GM12878 (cell line): ENCODE data around the gene KDM4C. TPM values are rescaled to one million over a fixed set of nuclear protein-coding genes. Genes with fewer than 3 reads are reported as not detected.

Experiments
- ATAC-seq: fragments of 200-7000 bp; cut with Tn5 transposase; 3 replicates; pipeline ENCODE4 v1.9.1; 2020; ENCODE audit warnings: mild to moderate bottlenecking, moderate library complexity
- BruUV-seq: library from RNA; stranded (reverse); fragments of 400-500 nt; replicated peaks from 2 replicates; lab custom pipeline; 2021; lab: Mats Ljungman, UMichigan
- CTCF ChIA-PET: fragments of 300-600 bp; sonication (Branson Sonifier 250); formaldehyde crosslinking; extraction: SDS; loops from one replicate; lab custom pipeline; 2021; ENCODE audit warnings: inconsistent platforms; lab: Yijun Ruan, JAX
- POLR2A ChIA-PET: fragments of 350-600 bp; formaldehyde crosslinking; extraction: SDS; loops from one replicate; lab custom pipeline; 2021; ENCODE audit warnings: inconsistent platforms; lab: Charles Lee
- RAD21 ChIA-PET: fragments of 300-600 bp; sonication (Branson Sonifier 250); formaldehyde crosslinking; loops from one replicate; lab custom pipeline; 2023; ENCODE audit warnings: antibody characterized with exemption; ENCODE audit not compliant: unreplicated experiment; lab: Charles Lee
- SMC1A ChIA-PET: fragments of 300-600 bp; sonication (Branson Sonifier 250); formaldehyde crosslinking; loops from one replicate; lab custom pipeline; 2023; ENCODE audit not compliant: unreplicated experiment, uncharacterized antibody; lab: Charles Lee
- DNase-seq: peaks from one replicate; pipeline ENCODE4 v3.0.0-alpha.2; 2011; ENCODE audit warnings: low read depth, low spot score
- FAIRE-seq: peaks from 3 replicates; lab custom pipeline; 2011; peaks lifted over from hg19 to GRCh38; lab: Jason Lieb, UNC
- H2AFZ ChIP-seq: 2 replicates; pipeline ENCODE4 v1.6.0; 2011; ENCODE audit warnings: low read depth, low read length, control low read depth; ENCODE audit not compliant: control insufficient read depth
- H3K27ac ChIP-seq: 2 replicates; pipeline ENCODE4 v1.5.1; 2011; ENCODE audit warnings: control low read depth; ENCODE audit not compliant: control insufficient read depth, insufficient read depth
- H3K27me3 ChIP-seq, 2 experiments: replicated peaks in 1 of 2; 2 replicates each; pipeline versions ENCODE4 v1.6.0 to v1.6.1; 2011; ENCODE audit warnings: low read length in 1 of 2; ENCODE audit not compliant: control insufficient read depth in 2 of 2, insufficient read depth in 2 of 2
- H3K36me3 ChIP-seq, 2 experiments: 2 replicates each; pipeline ENCODE4 v1.5.1; 2011; ENCODE audit warnings: low read length in 1 of 2; ENCODE audit not compliant: control insufficient read depth in 2 of 2, insufficient read depth in 2 of 2
- H3K4me1 ChIP-seq: 2 replicates; pipeline ENCODE4 v1.6.1; 2011; ENCODE audit warnings: mild to moderate bottlenecking, low read length, moderate library complexity, mixed read lengths; ENCODE audit not compliant: control insufficient read depth, insufficient read depth
- H3K4me2 ChIP-seq: 2 replicates; pipeline ENCODE4 v1.6.0; 2011; ENCODE audit warnings: control low read depth; ENCODE audit not compliant: control insufficient read depth, insufficient read depth
- H3K4me3 ChIP-seq: fragments of 200-600 bp; sonication (generic); 2 replicates; pipeline ENCODE4 v1.5.1; 2016
- H3K79me2 ChIP-seq: 2 replicates; pipeline ENCODE4 v1.6.0; 2011; ENCODE audit warnings: low read length; ENCODE audit not compliant: control insufficient read depth, insufficient read depth
- H3K9ac ChIP-seq: 2 replicates; pipeline ENCODE4 v1.8.0; 2011; ENCODE audit warnings: low read length, control low read depth, mixed read lengths; ENCODE audit not compliant: control insufficient read depth, insufficient read depth
- H3K9me3 ChIP-seq: replicated peaks from 3 replicates; pipeline ENCODE4 v1.5.1; 2011; ENCODE audit warnings: mild to moderate bottlenecking, low read length; ENCODE audit not compliant: control insufficient read depth, insufficient read depth
- H4K20me1 ChIP-seq: 2 replicates; pipeline ENCODE4 v1.6.0; 2011; ENCODE audit not compliant: control insufficient read depth, insufficient read depth
- CUX1 ChIP-seq: IDR thresholded peaks from 2 replicates; pipeline ENCODE4 v1.6.1; 2012; ENCODE audit warnings: improper control_type of control experiment, low read depth, low read length; ENCODE audit not compliant: insufficient replicate concordance
- ELK1 ChIP-seq: IDR thresholded peaks from 2 replicates; pipeline ENCODE4 v1.6.1; 2012; ENCODE audit warnings: low read depth, low read length, improper control_type of control experiment
- HDAC6 ChIP-seq: fragments of 200-600 bp; sonication (generic); IDR thresholded peaks from one replicate; pipeline ENCODE4 v1.8.0; 2017; ENCODE audit warnings: antibody characterized with exemption; ENCODE audit not compliant: unreplicated experiment
- HDGF ChIP-seq: fragments of 450-650 bp; IDR thresholded peaks from 2 replicates; pipeline ENCODE4 v1.6.1; 2016; ENCODE audit warnings: antibody characterized with exemption
- LARP7 ChIP-seq: fragments of 450-650 bp; IDR thresholded peaks from 2 replicates; pipeline ENCODE4 v1.6.1; 2017; ENCODE audit warnings: mild to moderate bottlenecking
- PAX8 ChIP-seq: fragments of 450-650 bp; IDR thresholded peaks from 2 replicates; pipeline ENCODE4 v1.6.1; 2017; ENCODE audit warnings: mild to moderate bottlenecking, moderate library complexity
- RBBP5 ChIP-seq: fragments of 200-600 bp; sonication (generic); conservative IDR thresholded peaks from 2 replicates; pipeline ENCODE4 v1.6.1; 2016
- SIN3A ChIP-seq: IDR thresholded peaks from 2 replicates; pipeline ENCODE4 v1.6.1; 2012; ENCODE audit warnings: low read depth, low read length, improper control_type of control experiment
- WGBS: methylation state at CpG from one replicate; pipeline ENCODE4 v1.1.6; 2016; ENCODE audit warnings: low lambda C conversion rate; ENCODE audit not compliant: insufficient replicate concordance, insufficient coverage; ENCODE audit errors: missing lambda C conversion rate; 5-methylcytosine and 5-hydroxymethylcytosine counted together
- in situ Hi-C: fragments of 300-500 bp; cut with MboI; formaldehyde crosslinking; loops from 9 replicates; pipeline ENCODE4 v1.14.3; 2018; ENCODE audit warnings: mixed read lengths
- intact Hi-C: fragments of 100-400 bp; cut with micrococcal nuclease; formaldehyde crosslinking; loops from one replicate; pipeline ENCODE4 v1.14.2; 2022; ENCODE audit not compliant: unreplicated experiment
- polyA plus RNA-seq, 11 experiments: library from polyadenylated mRNA; depleted of rRNA in 4 of 11; unstranded in 6 of 11; stranded (reverse) in 5 of 11; fragments of >200 nt; fragmentation: Nextera tagmentation in 4 of 11; fragmentation: Illumina TruSeq in 1 of 11; extraction: Ambion mirVana in 4 of 11; extraction: Trizol in 1 of 11; gene quantifications; 1 replicate in 1 of 11; 2 replicates in 10 of 11; pipeline versions ENCODE4 v1.2.1 to v1.2.3, GENCODE V29; 2011 to 2016; ENCODE audit warnings: inconsistent platforms in 2 of 11, missing spikeins in 2 of 11, low read depth in 1 of 11
- total RNA-seq, 4 experiments: library from RNA; depleted of rRNA in 3 of 4; stranded (reverse); fragments of >200 nt in 3 of 4; fragmentation: Illumina TruSeq in 1 of 4; extraction: Trizol in 1 of 4; gene quantifications; 2 replicates each; pipeline versions ENCODE4 v1.2.1 to v1.2.3, GENCODE V29; 2013 to 2021
- TF ChIP-seq, protein P1 (sequence below): fragments of 450-650 bp; IDR thresholded peaks from 2 replicates; pipeline ENCODE4 v1.6.1; 2014; ENCODE audit warnings: mild to moderate bottlenecking
- TF ChIP-seq, protein P2 (sequence below): fragments of 450-650 bp; IDR thresholded peaks from 2 replicates; pipeline ENCODE4 v1.6.1; 2018; ENCODE audit warnings: mild to moderate bottlenecking, low read depth, moderate library complexity; ENCODE audit not compliant: partially characterized antibody
- TF ChIP-seq, protein P3 (sequence below): IDR thresholded peaks from 2 replicates; pipeline ENCODE4 v1.6.1; 2011; ENCODE audit warnings: borderline replicate concordance, low read depth, mild to moderate bottlenecking, moderate library complexity, mixed read lengths, low read length; ENCODE audit not compliant: insufficient read depth; ENCODE audit errors: extremely low read length

KDM4C gene
- total and polyA plus RNA-seq, 10 of the 15 experiments (the other 5 are each of a cell fraction or from before 2014, with no cell fraction given) = 6.8 to 41.2 (median 20.1) TPM

DNA sequence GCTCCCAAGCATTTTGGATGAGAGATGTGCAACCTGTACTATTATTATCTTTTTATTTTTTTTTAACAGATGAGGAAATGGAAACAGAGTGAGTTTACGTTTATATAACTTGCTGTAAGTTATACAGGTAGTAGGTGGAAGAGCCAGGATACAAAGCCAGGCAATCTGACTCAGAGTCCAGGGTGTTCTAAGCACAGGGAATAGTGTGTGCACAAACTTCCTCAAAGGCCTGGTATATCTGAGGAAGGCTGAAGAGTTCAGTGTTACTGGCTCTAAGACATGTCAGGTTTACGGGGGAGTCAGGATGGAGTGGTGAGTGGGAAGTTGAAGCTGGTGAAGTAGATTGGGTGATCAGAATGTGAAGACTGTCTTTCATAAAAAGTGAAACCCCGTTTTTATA lies 353.6 kb downstream of the KDM4C start (continued):
- TF ChIP-seq CUX1 (no peak), HDAC6 (no peak)

DNA sequence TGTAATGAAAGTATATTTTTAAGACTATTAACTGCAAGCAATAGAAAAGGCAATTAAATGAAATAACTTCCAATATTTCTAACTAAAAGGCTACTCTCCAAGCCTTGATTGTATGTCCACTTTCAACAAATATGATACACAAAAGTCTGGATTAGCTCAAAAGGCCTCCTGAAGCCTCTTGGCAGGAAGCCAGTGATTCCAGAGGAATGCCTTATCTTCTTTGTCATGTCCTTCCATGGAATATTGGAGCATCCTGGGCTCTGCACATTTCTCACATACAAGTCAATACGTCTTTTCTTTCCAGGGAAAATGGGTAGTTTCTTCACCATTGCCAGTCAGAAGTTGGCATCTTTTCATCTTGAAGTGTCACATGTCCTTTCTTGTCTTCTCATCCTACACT lies 357.8 kb downstream of the KDM4C start:
- Histone ChIP-seq H4K20me1 (no peaks in the 10 kb centered on the region), H3K27ac (no peak overlapping the region), H3K27me3 (no peaks in the 10 kb centered on the region), H3K9ac (no peak overlapping the region), H3K4me1 (peaks cover 9% of the 10 kb centered on the region), H3K79me2 (no peaks in the 10 kb centered on the region), H3K36me3 (peaks cover 0 to 2% of the 10 kb centered on the region in 2 experiments; a peak in 1 of 4 replicates), H3K4me2 (no peak overlapping the region), H3K9me3 (no peaks in the 10 kb centered on the region), H3K4me3 (no peak overlapping the region), H2AFZ (no peak overlapping the region)
- ATAC-seq (no peak), FAIRE-seq (no peak), DNase-seq (no peak)
- ChIA-PET SMC1A (interaction anchor here (0.6 to 1.4 kb wide), 3 partner anchors 9 to 288 kb away, joined by 3 read pairs; no protein-coding TSS in a partner anchor), RAD21 (no interaction called here), CTCF (no interaction called here), POLR2A (no interaction called here)
- BruUV-seq = no TSS peak
- 0% methylated on average over 1 of the region's 1 CpG for WGBS
- intact Hi-C loops (no loop called here), in situ Hi-C loops (no loop called here)
- TF ChIP-seq PAX8 (no peak), RBBP5 (no peak), LARP7 (no peak), SIN3A (no peak), ELK1 (no peak), HDGF (no peak)
- TF ChIP-seq, protein P1, sequence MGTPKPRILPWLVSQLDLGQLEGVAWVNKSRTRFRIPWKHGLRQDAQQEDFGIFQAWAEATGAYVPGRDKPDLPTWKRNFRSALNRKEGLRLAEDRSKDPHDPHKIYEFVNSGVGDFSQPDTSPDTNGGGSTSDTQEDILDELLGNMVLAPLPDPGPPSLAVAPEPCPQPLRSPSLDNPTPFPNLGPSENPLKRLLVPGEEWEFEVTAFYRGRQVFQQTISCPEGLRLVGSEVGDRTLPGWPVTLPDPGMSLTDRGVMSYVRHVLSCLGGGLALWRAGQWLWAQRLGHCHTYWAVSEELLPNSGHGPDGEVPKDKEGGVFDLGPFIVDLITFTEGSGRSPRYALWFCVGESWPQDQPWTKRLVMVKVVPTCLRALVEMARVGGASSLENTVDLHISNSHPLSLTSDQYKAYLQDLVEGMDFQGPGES = no peak
- TF ChIP-seq, protein P2, sequence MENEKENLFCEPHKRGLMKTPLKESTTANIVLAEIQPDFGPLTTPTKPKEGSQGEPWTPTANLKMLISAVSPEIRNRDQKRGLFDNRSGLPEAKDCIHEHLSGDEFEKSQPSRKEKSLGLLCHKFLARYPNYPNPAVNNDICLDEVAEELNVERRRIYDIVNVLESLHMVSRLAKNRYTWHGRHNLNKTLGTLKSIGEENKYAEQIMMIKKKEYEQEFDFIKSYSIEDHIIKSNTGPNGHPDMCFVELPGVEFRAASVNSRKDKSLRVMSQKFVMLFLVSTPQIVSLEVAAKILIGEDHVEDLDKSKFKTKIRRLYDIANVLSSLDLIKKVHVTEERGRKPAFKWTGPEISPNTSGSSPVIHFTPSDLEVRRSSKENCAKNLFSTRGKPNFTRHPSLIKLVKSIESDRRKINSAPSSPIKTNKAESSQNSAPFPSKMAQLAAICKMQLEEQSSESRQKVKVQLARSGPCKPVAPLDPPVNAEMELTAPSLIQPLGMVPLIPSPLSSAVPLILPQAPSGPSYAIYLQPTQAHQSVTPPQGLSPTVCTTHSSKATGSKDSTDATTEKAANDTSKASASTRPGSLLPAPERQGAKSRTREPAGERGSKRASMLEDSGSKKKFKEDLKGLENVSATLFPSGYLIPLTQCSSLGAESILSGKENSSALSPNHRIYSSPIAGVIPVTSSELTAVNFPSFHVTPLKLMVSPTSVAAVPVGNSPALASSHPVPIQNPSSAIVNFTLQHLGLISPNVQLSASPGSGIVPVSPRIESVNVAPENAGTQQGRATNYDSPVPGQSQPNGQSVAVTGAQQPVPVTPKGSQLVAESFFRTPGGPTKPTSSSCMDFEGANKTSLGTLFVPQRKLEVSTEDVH = no peak
- TF ChIP-seq, protein P3, sequence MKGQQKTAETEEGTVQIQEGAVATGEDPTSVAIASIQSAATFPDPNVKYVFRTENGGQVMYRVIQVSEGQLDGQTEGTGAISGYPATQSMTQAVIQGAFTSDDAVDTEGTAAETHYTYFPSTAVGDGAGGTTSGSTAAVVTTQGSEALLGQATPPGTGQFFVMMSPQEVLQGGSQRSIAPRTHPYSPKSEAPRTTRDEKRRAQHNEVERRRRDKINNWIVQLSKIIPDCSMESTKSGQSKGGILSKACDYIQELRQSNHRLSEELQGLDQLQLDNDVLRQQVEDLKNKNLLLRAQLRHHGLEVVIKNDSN = no peak
